ENCODE data around the gene GPN2.

DNA sequence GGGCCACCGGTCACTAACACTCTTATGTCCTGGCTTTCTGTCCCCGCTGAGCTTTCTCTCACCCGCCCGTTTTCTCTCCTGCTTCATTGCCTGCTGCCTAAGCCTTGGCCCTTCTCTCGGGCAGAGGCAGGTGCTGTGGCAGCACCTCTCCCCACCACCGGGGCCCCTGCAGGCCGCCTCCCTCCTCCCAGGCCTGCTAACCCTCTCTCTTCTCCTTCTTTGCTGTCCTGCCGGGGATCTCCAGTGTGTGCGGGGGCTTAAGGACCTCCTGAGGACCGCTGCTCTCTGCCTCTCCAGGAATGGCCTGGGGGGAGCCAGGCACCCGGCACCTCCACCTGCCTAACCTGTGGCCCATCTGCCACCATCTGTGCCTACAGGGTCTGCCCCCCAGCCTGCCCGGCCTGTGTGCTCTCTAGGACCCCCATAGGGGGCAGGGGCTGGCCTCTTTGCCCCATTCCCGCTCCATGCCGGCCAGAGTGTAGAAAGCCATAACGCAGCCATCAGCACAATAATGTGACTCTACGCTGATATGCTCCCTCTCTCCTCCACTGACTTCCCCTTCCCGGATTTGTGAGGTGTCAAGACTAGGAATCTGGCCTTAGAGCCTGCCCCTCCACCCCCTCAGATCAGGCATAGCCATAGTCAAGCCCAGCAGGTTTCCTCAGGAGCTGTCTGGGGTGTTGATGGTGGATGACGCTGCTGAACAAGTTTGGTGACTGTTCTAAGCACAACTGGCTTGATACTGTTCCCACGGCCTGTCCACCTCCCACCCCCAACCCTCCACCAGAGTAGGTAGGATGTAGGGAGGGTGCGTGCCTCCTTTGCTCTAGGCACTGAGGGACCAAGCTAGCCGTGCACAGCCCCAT is 33.2 kb downstream of the GPN2 start:
- TF ChIP-seq BHLHE40 (IDR thresholded peaks at IDR 0.05; ENCODE audit: borderline replicate concordance) (no peak), FOXA1 (IDR thresholded peaks at IDR 0.05) (no peak), L3MBTL2 (conservative IDR thresholded peaks at IDR 0.05) (no peak), ZNF384 (IDR thresholded peaks at IDR 0.05) (no peak), TARDBP (IDR thresholded peaks at IDR 0.05) (no peak), SUZ12 (IDR thresholded peaks at IDR 0.05) (no peak)

Data from HEK293T (cell line).